Endometrial microvascular endothelial cells (primary cell): ENCODE data around the gene CD300C. TPM values are rescaled to one million over a fixed set of nuclear protein-coding genes. Genes with fewer than 3 reads are reported as not detected.
"Not testable (repeated sequence)": the region's sequence is repeated elsewhere in the genome, so short reads cannot be mapped to it uniquely, and the experiment has no call there.

Source experiments
- in situ Hi-C: cut with HindIII; loops from 2 replicates; pipeline ENCODE4 v1.10.0; 2017; ENCODE audit warnings: low sequenced_read_pairs, low pct_unique_long_range_greater_than_20kb; ENCODE audit errors: inconsistent ontology term
- total RNA-seq: library from RNA; depleted of rRNA; stranded (reverse); fragments of >200 nt; gene quantifications from one replicate; pipeline ENCODE4 v1.2.3, GENCODE V29; 2015; ENCODE audit errors: inconsistent ontology term

CD300C gene
- total RNA-seq, 1 donor from 2014 or later, result not detected

DNA sequence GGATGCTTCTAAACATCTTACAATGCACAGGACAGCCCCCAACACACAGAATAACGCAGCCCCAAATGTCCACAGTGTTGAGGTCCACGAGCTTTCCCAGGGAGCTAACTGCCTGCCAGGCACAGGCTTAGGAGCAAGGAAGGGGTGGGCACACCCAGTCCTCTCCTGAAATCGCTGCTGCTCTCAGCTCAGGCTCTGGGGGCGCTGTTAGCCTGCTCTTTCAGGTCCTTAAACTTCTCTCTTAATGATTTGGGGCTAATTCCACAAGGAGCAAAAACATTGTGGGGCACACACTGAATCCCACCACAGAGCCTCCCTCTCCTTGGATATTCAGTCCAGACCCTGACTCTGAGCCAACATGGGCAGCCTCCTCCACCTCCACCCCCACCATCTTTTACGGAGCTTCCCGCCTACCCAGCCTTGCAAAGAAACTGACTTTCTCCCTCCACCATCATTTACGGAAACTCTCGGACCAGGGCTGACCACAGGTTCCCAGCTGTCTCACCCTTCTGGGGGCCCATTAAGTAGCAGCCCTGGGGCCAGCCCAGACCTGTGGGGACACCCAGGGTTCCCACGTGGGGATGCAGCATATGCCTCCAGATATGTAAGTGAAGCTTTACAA, 20.3 kb upstream of the CD300C start:
- in situ Hi-C loops, result no loop called here

GRCh38 chr17:74565126-74565525, 19.2 kb upstream of the CD300C start:
- in situ Hi-C loops, result no loop called here

DNA sequence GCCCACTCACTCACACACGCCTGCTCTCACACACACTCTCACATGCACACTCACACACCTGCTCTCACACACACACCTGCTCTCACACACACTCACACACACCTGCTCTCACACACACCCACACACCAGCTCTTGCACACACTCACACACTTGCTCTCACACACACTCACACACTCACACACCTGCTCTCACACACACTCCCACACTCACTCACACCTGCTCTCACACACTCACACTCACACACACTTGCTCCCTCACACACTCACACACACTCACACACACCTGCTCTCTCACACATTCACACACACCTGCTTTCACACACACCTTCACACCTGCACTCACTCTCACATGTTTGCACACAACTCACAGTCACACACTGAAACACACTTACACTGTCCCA, 17.4 kb upstream of the CD300C start:
- in situ Hi-C loops, result no loop called here

DNA sequence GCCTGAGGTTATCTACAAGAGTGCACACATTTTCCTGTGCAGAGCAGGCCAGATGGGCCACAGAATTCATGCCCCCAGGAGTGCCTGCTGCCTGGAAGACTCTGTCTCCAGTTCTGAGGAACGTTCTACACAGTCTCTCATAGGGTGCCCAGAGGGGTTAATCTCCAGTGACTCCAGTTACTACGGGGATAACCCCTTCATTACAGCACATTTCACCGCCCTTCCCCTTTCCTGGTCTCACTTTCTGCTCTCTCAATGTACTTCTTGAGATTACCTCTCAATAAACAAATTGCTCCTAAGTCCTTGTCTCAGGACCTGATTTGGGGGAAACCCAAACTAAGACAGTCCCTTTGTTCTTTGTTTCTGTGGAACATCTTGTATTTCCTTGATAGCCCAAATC, 15.7 kb upstream of the CD300C start:
- in situ Hi-C loops, result no loop called here

DNA sequence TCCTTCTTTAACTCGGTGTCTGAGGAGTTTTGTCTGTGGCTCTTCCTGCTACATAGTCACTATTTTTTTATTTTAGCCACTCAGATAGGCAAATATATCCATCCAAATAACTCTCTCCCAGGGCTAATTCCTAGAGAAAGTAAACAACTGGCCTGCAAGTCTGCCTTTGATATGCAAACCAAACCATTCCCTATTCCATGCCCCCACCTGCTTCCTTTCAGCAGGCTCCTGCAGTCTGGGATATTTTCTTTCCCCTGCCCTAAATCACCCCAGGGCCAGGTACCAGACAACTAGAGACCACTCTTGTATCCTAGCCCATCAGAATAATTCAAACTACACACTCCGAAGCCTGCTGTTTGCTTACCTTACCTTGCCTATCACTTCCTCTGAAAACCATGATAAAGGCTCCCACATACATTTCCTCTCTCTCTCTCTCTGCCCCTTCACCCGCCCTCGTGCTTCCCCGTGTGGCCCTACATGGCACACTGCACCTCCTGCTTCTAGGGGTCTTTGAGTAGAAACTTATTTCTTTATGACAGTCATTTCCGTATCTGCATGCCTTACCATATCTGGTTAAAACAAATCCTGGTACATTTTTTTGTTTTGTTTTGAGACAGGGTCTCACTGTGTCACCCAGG, 13.1 kb upstream of the CD300C start:
- in situ Hi-C loops, result no loop called here

DNA sequence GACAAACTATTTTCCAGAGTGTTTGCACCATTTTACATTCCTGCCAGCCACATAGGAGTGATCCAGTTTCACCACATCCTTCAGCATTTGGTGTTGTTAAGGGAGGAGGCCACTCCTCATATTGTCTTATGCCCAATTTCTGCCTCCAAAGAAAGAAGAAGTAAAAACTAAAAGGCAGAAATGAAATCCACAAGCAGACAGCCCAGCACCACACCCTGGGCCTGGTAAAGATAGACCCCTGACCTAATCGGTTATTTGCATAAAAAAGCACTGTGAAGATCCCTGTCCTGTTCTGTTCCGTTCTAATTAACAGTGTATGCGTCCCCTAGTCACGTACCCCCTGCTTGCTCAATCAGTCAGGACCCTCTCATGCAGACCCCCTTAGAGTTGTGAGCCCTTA, 12.5 kb upstream of the CD300C start:
- in situ Hi-C loops, result not testable (repeated sequence)

DNA sequence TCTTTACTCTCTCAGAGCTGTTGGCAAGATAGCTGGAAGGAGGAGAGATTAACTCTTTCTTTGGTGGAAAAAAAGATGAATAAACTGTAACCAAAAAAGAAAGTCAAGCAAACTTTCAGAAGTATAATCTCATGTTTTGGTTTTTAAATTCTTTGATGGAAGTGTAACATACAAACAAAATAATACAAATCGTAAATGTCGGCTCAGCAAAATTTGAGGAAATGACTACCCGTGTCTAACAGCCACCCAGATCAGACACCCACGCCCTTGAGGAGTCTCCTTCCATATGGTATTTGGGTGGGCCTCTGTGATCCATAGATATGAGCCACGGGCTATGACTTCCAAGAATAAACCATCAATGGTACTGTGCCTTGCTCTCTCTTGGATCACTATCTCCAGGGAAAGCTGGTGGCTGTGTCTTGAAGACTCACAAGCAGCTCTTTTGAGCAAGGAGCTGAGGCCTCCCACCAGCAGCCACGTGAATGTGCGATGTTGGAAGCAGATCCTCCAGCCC, 9.6 kb upstream of the CD300C start:
- in situ Hi-C loops, result no loop called here

DNA sequence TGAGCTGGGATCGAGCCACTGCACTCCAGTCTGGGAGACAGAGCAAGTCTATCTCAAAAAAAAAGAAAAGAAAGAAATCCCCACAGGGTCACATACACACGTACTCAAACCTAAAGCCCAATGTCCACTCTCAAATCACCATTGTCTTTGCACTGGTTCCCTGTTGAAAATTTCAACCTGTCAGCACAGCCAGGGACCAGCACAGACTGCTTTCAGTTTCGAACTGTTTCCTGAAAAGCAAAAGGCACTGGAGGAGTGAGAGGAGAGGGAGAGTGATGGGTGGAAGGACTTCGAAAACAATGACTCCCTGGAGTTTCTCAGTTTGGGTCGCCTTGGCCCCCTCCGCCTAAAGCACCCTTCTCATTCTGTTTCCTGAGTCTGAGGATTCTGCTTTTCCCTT, 9.0 kb upstream of the CD300C start:
- in situ Hi-C loops, result no loop called here

- in situ Hi-C loops, result no loop called here
Observed at GRCh38 chr17:74552037-74552436, 6.1 kb upstream of the CD300C start.

GRCh38 chr17:74550602-74551001, 4.7 kb upstream of the CD300C start:
- in situ Hi-C loops, result no loop called here

- in situ Hi-C loops, result no loop called here
Observed at GRCh38 chr17:74549343-74549742, 3.4 kb upstream of the CD300C start.

DNA sequence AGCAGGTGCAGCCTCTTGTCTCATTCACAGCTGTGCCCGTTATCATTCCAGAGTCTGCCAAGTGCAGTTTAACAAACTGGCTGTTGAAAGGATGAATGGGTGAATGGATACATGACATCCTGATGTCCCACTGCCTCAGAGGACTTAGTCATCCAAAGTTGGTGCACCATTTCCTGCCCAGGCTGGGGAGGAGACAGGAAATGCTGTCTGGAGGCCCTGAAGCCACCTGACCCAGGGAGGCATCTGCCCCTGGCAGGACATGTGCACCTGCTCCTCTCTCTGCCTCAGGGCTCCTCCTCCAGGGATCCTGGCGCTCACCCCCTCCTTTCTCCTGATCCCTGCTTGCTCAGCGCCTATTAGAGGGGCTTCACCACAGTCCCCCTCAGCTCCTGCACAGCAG, 1.8 kb upstream of the CD300C start:
- in situ Hi-C loops, result no loop called here

DNA sequence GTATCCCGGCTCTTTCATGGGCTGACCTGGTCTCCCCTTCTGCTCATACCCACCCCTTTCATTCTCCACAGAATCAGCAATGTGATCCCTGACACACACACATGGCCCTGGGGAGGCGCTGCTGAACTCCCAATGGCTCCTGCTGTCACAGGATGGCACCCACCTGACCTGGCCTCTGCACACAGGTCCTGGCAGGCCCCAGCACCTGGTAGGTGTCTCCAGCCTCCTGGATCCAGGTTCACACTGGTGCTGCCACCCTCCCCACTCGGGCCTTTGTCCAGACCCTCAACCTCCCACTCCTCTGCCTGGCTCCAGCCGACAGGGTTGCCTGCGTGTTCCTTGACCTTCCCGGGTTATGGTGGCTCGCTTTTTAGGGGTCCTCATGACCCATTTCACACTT, 1.3 kb upstream of the CD300C start:
- in situ Hi-C loops, result no loop called here

- in situ Hi-C loops, result no loop called here
Observed at GRCh38 chr17:74546586-74546985, 671 bp upstream of the CD300C start.

GRCh38 chr17:74544991-74545842, 698 bp downstream of the CD300C start:
- in situ Hi-C loops, result no loop called here

DNA sequence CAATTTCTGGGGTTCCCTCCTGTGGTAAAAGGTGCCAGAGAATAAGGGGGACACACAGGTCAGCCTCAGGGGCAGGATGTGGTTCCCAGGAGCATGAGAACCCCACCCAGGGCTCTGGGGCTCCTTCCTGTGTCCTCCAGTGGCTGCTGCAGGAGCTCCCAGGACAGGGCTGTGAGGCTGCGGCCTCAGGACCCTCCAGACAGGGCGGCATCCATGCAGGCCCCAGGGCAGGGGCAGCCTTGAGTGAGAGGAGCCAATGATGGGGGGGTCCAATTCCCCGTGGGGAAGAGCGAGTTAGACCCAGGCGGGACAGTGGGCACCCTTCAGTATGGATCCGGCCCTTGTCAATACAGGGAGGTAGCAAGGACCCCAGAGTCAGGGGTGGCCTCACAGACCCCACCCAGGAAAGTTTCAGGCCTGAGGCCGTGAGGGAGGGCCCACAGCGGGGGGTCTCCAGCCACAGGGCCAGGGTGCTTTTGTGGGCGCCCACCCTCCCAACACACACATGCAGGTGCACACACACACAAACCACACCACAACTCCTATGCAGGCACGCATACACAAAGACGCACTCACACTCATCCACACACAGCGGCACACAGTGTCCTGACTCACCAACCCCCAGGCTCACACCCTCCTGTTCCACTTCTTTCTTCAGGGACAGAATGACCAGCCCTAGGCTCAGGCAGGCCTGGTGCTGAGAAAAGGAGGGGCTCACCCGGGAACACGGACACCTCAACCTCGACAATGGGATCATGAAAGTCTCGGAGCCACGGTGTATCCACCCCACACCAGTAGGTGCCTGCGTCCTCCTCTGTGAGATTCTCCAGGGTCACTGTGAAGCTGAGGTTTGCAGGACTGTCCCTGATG, 1.8 kb downstream of the CD300C start:
- in situ Hi-C loops, result no loop called here

DNA sequence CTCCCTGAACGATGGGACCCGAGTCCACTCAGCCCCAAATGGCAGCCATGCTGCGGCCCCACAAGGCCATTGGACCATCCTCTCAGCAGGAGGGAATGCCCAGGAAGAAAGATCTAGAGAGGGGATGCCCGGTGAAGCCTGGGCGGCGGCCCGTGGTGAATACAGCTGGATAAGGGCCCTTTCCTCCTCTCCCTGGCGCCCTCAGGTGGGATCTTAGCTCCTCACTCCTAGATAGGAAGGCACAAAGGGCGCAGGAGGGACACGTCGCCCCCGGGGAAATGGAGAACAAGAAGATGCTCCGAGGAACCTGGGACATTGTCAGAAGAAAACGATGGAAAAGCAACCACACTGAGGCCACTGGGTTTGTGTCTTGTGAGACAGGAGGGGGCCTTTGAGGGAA, 2.5 kb downstream of the CD300C start:
- in situ Hi-C loops, result no loop called here

DNA sequence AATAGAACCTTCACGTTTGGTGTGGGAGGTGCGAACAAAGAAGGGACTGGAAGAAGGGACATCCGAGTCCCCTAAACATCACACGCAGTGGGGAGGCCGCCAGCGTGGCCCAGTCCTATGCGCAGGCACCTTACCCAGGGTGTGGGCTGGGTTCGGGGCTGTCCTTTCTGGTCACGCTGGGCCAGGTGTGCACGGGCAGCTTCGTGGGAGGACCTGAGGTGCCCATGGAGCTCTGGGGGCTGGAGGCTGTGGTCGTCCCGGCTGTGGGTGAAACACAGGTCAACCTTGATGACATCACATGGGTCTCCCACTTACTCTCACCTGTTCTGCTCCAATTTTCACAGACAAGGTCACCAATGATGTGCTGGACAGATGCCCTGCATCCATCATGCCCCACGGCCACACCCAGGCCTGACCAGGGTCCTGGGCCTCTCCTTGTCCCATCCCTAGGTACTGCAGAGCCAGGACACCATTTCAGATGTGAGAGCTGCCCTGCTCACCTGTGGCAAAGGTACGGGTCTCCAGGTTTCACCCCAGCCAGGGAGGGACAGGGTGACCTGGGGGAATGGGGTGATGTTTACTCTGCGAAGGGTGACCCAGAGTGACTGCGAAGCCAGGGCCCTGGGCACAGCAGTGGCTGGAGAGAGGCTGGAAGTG, 3.1 kb downstream of the CD300C start:
- in situ Hi-C loops, result no loop called here

GRCh38 chr17:74542166-74542565, 3.7 kb downstream of the CD300C start:
- in situ Hi-C loops, result no loop called here
